ENCODE data around the gene CDC37L1.
A peak's percentile ranks its signal among the peaks of the same experiment; 100 is the strongest.

Gene CDC37L1

GRCh38 chr9:4714266-4715016, 35.1 kb downstream of the CDC37L1 start:
- no peak for DNase-seq (ENCODE audit: low spot score)

GRCh38 chr9:4716163-4716562, 36.8 kb downstream of the CDC37L1 start:
- no peak for DNase-seq (ENCODE audit: low spot score)

GRCh38 chr9:4717815-4718214, 38.4 kb downstream of the CDC37L1 start:
- peak; percentile 16 for DNase-seq (ENCODE audit: low spot score)

- DNase-seq (ENCODE audit: low spot score), result no peak
Observed at GRCh38 chr9:4718911-4719310, 39.5 kb downstream of the CDC37L1 start.

GRCh38 chr9:4721736-4722135, 42.4 kb downstream of the CDC37L1 start:
- peak; percentile 26 for DNase-seq (ENCODE audit: low spot score)

GRCh38 chr9:4725706-4726442, 46.5 kb downstream of the CDC37L1 start:
- DNase-seq (ENCODE audit: low spot score), result no peak

GRCh38 chr9:4727593-4727992, 48.2 kb downstream of the CDC37L1 start:
- no peak for DNase-seq (ENCODE audit: low spot score)

GRCh38 chr9:4732890-4733289, 53.5 kb downstream of the CDC37L1 start:
- no peak for DNase-seq (ENCODE audit: low spot score)

- no peak for DNase-seq (ENCODE audit: low spot score)
Observed at GRCh38 chr9:4734150-4734549, 54.8 kb downstream of the CDC37L1 start.

- DNase-seq (ENCODE audit: low spot score), result no peak
Observed at GRCh38 chr9:4738866-4739586, 59.7 kb downstream of the CDC37L1 start.

- DNase-seq (ENCODE audit: low spot score), result no peak
Observed at GRCh38 chr9:4739587-4740387, 60.4 kb downstream of the CDC37L1 start.

GRCh38 chr9:4740388-4740637, 60.9 kb downstream of the CDC37L1 start:
- peak; percentile 14 for DNase-seq (ENCODE audit: low spot score)

- DNase-seq (ENCODE audit: low spot score), result peak; percentile 77
Observed at GRCh38 chr9:4740638-4741364, 61.4 kb downstream of the CDC37L1 start, which contains the start of gene AK3. TSS of gene AK3 (minus strand) at chr9:4741202. CDS start at chr9:4741087, 115 bp downstream.

GRCh38 chr9:4741365-4742089, 62.2 kb downstream of the CDC37L1 start:
- DNase-seq (ENCODE audit: low spot score), result peak; percentile 42

- DNase-seq (ENCODE audit: low spot score), result no peak
Observed at GRCh38 chr9:4742246-4742645, 62.9 kb downstream of the CDC37L1 start.

GRCh38 chr9:4743131-4743875, 63.9 kb downstream of the CDC37L1 start:
- no peak for DNase-seq (ENCODE audit: low spot score)

GRCh38 chr9:4746278-4747030, 67.1 kb downstream of the CDC37L1 start:
- DNase-seq (ENCODE audit: low spot score), result no peak

GRCh38 chr9:4748612-4749011, 69.2 kb downstream of the CDC37L1 start:
- no peak for DNase-seq (ENCODE audit: low spot score)

- DNase-seq (ENCODE audit: low spot score), result no peak
Observed at GRCh38 chr9:4750023-4750673, 70.8 kb downstream of the CDC37L1 start.
